ENCODE results near the gene GFAP.

The GFAP gene

GRCh38 chr17:44912763-44913544 lies 2.3 kb downstream of the GFAP start:
- no peak for DNase-seq

GRCh38 chr17:44911133-44912001 lies 3.9 kb downstream of the GFAP start:
- DNase-seq: no peak

GRCh38 chr17:44910231-44911106 lies 4.8 kb downstream of the GFAP start:
- no peak for DNase-seq

- no peak for DNase-seq
Observed at GRCh38 chr17:44909681-44910144, 5.6 kb downstream of the GFAP start.

GRCh38 chr17:44908761-44909326 lies 6.5 kb downstream of the GFAP start:
- no peak for DNase-seq

- DNase-seq: no peak
Observed at GRCh38 chr17:44907729-44908470, 7.4 kb downstream of the GFAP start.

- no peak for DNase-seq
Observed at GRCh38 chr17:44906763-44907728, 8.3 kb downstream of the GFAP start.

- DNase-seq: no peak
Observed at GRCh38 chr17:44906010-44906646, 9.2 kb downstream of the GFAP start.

GRCh38 chr17:44905006-44906000 lies 10.0 kb downstream of the GFAP start:
- no peak for DNase-seq

- DNase-seq: no peak
Observed at GRCh38 chr17:44904001-44904984, 11.0 kb downstream of the GFAP start.

- DNase-seq: no peak
Observed at GRCh38 chr17:44903012-44903685, 12.2 kb downstream of the GFAP start.

GRCh38 chr17:44902135-44902760 lies 13.1 kb downstream of the GFAP start:
- no peak for DNase-seq

GRCh38 chr17:44901411-44901921 lies 13.8 kb downstream of the GFAP start:
- DNase-seq: no peak

GRCh38 chr17:44900894-44901293 lies 14.4 kb downstream of the GFAP start:
- DNase-seq: no peak

GRCh38 chr17:44899074-44899782 lies 16.1 kb downstream of the GFAP start, which contains the start of gene EFTUD2:
Gene EFTUD2 (minus strand): TSS chr17:44899445. CDS start chr17:44894521, 4,924 bp downstream.
- peak; percentile 62 for DNase-seq

GRCh38 chr17:44898768-44899073 lies 16.6 kb downstream of the GFAP start:
- peak; percentile 44 for DNase-seq
